Panc1 (cell line): ENCODE results near the gene OXTR. TPM values are rescaled to one million over a fixed set of nuclear protein-coding genes. Genes with fewer than 3 reads are reported as not detected.

Experiments used
- ATAC-seq: fragments of 200-7000 bp; cut with Tn5 transposase; 2 replicates; pipeline ENCODE4 v1.9.1; 2020; ENCODE audit warnings: mild to moderate bottlenecking, moderate library complexity
- BruUV-seq: library from RNA; stranded (reverse); fragments of 400-500 nt; replicated peaks from 2 replicates; lab custom pipeline; 2021; lab: Mats Ljungman, UMichigan
- CTCF ChIA-PET: fragments of 300-600 bp; sonication (Branson Sonifier 250); formaldehyde crosslinking; loops from one replicate; lab custom pipeline; 2022; ENCODE audit warnings: antibody characterized with exemption; lab: Charles Lee
- POLR2A ChIA-PET: fragments of 300-600 bp; sonication (Branson Sonifier 250); formaldehyde crosslinking; loops from one replicate; lab custom pipeline; 2022; ENCODE audit warnings: antibody characterized with exemption; lab: Charles Lee
- DNase-seq: peaks from one replicate; pipeline ENCODE4 v3.0.0-alpha.2; 2010; ENCODE audit warnings: low read depth, low spot score
- H3K27ac ChIP-seq: 2 replicates; pipeline ENCODE4 v1.5.1; 2011; ENCODE audit warnings: mild to moderate bottlenecking, low read length, inconsistent platforms
- H3K27me3 ChIP-seq: fragments of 200-500 bp; sonication (Bioruptor generic); 2 replicates; pipeline ENCODE4 v1.6.0; 2014; ENCODE audit warnings: low read length, inconsistent platforms; ENCODE audit not compliant: control insufficient read depth, insufficient read depth
- H3K36me3 ChIP-seq: fragments of 200-500 bp; sonication (Bioruptor generic); 2 replicates; pipeline ENCODE4 v1.5.1; 2014; ENCODE audit warnings: inconsistent platforms, mild to moderate bottlenecking, low read length, moderate library complexity; ENCODE audit not compliant: control insufficient read depth, insufficient read depth
- H3K4me1 ChIP-seq: 2 replicates; pipeline ENCODE4 v1.5.1; 2011; ENCODE audit warnings: inconsistent platforms, mild to moderate bottlenecking, low read length, moderate library complexity; ENCODE audit not compliant: control insufficient read depth, insufficient read depth
- H3K4me3 ChIP-seq, 2 experiments: 2 replicates each; pipeline ENCODE4 v1.5.1; 2011 to 2012; ENCODE audit warnings: low read depth in 2 of 2, low read length in 2 of 2, mild to moderate bottlenecking in 2 of 2, inconsistent platforms in 1 of 2, moderate library complexity in 1 of 2
- H3K9me3 ChIP-seq: fragments of 200-500 bp; sonication (Bioruptor generic); 2 replicates; pipeline ENCODE4 v1.5.1; 2014; ENCODE audit warnings: low read depth, mild to moderate bottlenecking, inconsistent platforms, low read length, moderate library complexity; ENCODE audit not compliant: control insufficient read depth, insufficient read depth
- POLR2AphosphoS5 ChIP-seq: IDR thresholded peaks from 2 replicates; pipeline ENCODE4 v1.6.1; 2012; ENCODE audit warnings: mild to moderate bottlenecking, low read depth, low read length, moderate library complexity
- REST ChIP-seq, 2 experiments: IDR thresholded peaks; 2 replicates each; pipeline ENCODE4 v1.6.1; 2011 to 2012; ENCODE audit warnings: low read depth in 2 of 2, control low read depth in 1 of 2, low read length in 1 of 2, mild to moderate bottlenecking in 1 of 2, moderate library complexity in 1 of 2; ENCODE audit not compliant: insufficient read depth in 1 of 2
- SIN3A ChIP-seq: IDR thresholded peaks from 2 replicates; pipeline ENCODE4 v1.6.1; 2012; ENCODE audit warnings: low read depth, mild to moderate bottlenecking, low read length, moderate library complexity, borderline replicate concordance; ENCODE audit not compliant: insufficient read depth
- TCF7L2 ChIP-seq: IDR thresholded peaks from 2 replicates; pipeline ENCODE4 v1.6.1; 2011; ENCODE audit warnings: mild to moderate bottlenecking, low read depth, low read length, inconsistent platforms
- in situ Hi-C: cut with HindIII; loops from 2 replicates; pipeline ENCODE4 v1.10.0; 2016; ENCODE audit warnings: low sequenced_read_pairs, low pct_unique_long_range_greater_than_20kb
- intact Hi-C: fragments of 100-400 bp; cut with micrococcal nuclease; formaldehyde crosslinking; loops from one replicate; pipeline ENCODE4 v1.10.0; 2022; ENCODE audit not compliant: unreplicated experiment
- total RNA-seq: library from RNA; stranded (reverse); gene quantifications from one replicate; pipeline ENCODE4 v1.2.1, GENCODE V29; 2021; ENCODE audit not compliant: unreplicated experiment
- TF ChIP-seq, protein P1 (sequence below): fragments of 450-650 bp; IDR thresholded peaks from 2 replicates; pipeline ENCODE4 v1.5.1; 2017; ENCODE audit warnings: mild to moderate bottlenecking

Gene OXTR
- total RNA-seq, 1 experiment from 2014 or later = 2.7 TPM

DNA sequence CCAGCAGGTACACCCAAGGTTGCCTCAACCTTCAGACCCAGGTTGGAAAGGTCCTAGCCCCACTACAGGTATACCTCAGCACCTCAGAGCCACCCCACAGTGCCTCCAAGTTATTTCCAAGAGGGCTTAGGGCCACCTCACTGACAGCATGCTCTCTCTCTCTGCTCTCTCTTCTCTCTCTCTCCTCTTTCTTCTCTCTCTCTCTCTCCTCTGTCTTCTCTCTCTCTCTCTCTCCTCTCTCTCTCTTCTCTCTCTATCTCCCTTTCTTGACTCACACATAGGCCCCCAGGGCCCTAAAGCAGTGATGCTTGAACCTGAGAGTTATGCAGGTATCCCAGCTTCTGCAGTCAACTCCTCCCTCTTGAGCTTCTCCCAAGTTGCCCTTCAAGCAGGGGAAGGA, 31.6 kb downstream of the OXTR start:
- BruUV-seq = no TSS peak
- no peak for DNase-seq
- Histone ChIP-seq H3K4me1 (peaks cover 5% of the 10 kb centered on the region), H3K9me3 (no peaks in the 10 kb centered on the region), H3K4me3 (no peak overlapping the region), H3K36me3 (no peaks in the 10 kb centered on the region), H3K27me3 (no peaks in the 10 kb centered on the region), H3K27ac (no peak overlapping the region)
- in situ Hi-C loops (no loop called here), intact Hi-C loops (no loop called here)
- CTCF ChIA-PET = no interaction called here
- no peak for TF ChIP-seq SIN3A
- no peak for TF ChIP-seq REST (IDR thresholded peaks at IDR 0.05; ENCODE audit: insufficient read depth in 1 of 2, low read depth in 2 of 2, low read length in 1 of 2)
- TF ChIP-seq, protein P1, sequence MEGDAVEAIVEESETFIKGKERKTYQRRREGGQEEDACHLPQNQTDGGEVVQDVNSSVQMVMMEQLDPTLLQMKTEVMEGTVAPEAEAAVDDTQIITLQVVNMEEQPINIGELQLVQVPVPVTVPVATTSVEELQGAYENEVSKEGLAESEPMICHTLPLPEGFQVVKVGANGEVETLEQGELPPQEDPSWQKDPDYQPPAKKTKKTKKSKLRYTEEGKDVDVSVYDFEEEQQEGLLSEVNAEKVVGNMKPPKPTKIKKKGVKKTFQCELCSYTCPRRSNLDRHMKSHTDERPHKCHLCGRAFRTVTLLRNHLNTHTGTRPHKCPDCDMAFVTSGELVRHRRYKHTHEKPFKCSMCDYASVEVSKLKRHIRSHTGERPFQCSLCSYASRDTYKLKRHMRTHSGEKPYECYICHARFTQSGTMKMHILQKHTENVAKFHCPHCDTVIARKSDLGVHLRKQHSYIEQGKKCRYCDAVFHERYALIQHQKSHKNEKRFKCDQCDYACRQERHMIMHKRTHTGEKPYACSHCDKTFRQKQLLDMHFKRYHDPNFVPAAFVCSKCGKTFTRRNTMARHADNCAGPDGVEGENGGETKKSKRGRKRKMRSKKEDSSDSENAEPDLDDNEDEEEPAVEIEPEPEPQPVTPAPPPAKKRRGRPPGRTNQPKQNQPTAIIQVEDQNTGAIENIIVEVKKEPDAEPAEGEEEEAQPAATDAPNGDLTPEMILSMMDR = no peak
- TF ChIP-seq TCF7L2 = no peak
- TF ChIP-seq POLR2AphosphoS5 = no peak
- POLR2A ChIA-PET = no interaction called here
- no peak for ATAC-seq

GRCh38 chr3:8737301-8737700, 32.1 kb downstream of the OXTR start:
- ATAC-seq = no peak
- Histone ChIP-seq H3K4me1 (peaks cover 5% of the 10 kb centered on the region), H3K9me3 (no peaks in the 10 kb centered on the region), H3K27ac (no peak overlapping the region), H3K27me3 (no peaks in the 10 kb centered on the region), H3K4me3 (no peak overlapping the region), H3K36me3 (no peaks in the 10 kb centered on the region)
- TF ChIP-seq POLR2AphosphoS5 (no peak), TCF7L2 (no peak), SIN3A (no peak), REST (IDR thresholded peaks at IDR 0.05; ENCODE audit: insufficient read depth in 1 of 2, low read depth in 2 of 2, low read length in 1 of 2) (no peak)
- TF ChIP-seq, protein P1 = no peak
- DNase-seq = no peak
- in situ Hi-C loops = no loop called here
- ChIA-PET POLR2A (no interaction called here), CTCF (no interaction called here)
- intact Hi-C loops = no loop called here
- BruUV-seq = no TSS peak
